Measurements from ENCODE around the gene CKAP2L. TPM values are rescaled to one million over a fixed set of nuclear protein-coding genes. Genes with fewer than 3 reads are reported as not detected.

The CKAP2L gene
- total and polyA plus RNA-seq, 2 experiments from 2014 or later: 16.2 to 30.2 TPM

- Histone ChIP-seq H3K9me2 (ENCODE audit: insufficient read depth) (no peaks in the 10 kb centered on the region), H3K27ac (ENCODE audit: low read depth) (no peak overlapping the region), H3K79me2 (replicated peaks; ENCODE audit: insufficient read depth) (no peaks in the 10 kb centered on the region), H3F3A (replicated peaks; ENCODE audit: low read depth) (no peaks in the 10 kb centered on the region), H3K4me1 (ENCODE audit: insufficient read depth) (no peaks in the 10 kb centered on the region), H3K4me2 (no peak overlapping the region), H2AFZ (no peak overlapping the region), H4K20me1 (replicated peaks; ENCODE audit: insufficient read depth) (no peaks in the 10 kb centered on the region), H3K4me3 (no peak overlapping the region), H3K27me3 (ENCODE audit: insufficient read depth) (no peaks in the 10 kb centered on the region), H3K36me3 (ENCODE audit: insufficient read depth) (no peaks in the 10 kb centered on the region)
- Mint-ChIP-seq H3K27me3 (ENCODE audit: insufficient read depth, low read depth, poor library complexity) (peaks cover 2% of the 10 kb centered on the region), H3K9me3 (no peaks in the 10 kb centered on the region), H3K4me3 (no peak overlapping the region), H3K27ac (no peak overlapping the region), H3K36me3 (ENCODE audit: low read depth) (no peaks in the 10 kb centered on the region), H3K4me1 (no peaks in the 10 kb centered on the region)
- no peak for TF ChIP-seq EZH2 (IDR thresholded peaks at IDR 0.05; ENCODE audit: low read depth, unreplicated experiment)
- TF ChIP-seq, protein P1, sequence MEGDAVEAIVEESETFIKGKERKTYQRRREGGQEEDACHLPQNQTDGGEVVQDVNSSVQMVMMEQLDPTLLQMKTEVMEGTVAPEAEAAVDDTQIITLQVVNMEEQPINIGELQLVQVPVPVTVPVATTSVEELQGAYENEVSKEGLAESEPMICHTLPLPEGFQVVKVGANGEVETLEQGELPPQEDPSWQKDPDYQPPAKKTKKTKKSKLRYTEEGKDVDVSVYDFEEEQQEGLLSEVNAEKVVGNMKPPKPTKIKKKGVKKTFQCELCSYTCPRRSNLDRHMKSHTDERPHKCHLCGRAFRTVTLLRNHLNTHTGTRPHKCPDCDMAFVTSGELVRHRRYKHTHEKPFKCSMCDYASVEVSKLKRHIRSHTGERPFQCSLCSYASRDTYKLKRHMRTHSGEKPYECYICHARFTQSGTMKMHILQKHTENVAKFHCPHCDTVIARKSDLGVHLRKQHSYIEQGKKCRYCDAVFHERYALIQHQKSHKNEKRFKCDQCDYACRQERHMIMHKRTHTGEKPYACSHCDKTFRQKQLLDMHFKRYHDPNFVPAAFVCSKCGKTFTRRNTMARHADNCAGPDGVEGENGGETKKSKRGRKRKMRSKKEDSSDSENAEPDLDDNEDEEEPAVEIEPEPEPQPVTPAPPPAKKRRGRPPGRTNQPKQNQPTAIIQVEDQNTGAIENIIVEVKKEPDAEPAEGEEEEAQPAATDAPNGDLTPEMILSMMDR (conservative IDR thresholded peaks at IDR 0.05; ENCODE audit: low read depth in 2 of 2): no peak
- no peak for TF ChIP-seq POLR2AphosphoS5 (IDR thresholded peaks at IDR 0.05; ENCODE audit: low read depth)
- no peak for TF ChIP-seq CREB1 (CRISPR knock-in tag; IDR thresholded peaks at IDR 0.05; ENCODE audit: low read depth)
- no peak for TF ChIP-seq ZNF114 (CRISPR knock-in tag; IDR thresholded peaks at IDR 0.05)
- TF ChIP-seq NANOG (IDR thresholded peaks at IDR 0.05; ENCODE audit: borderline replicate concordance): no peak
- no peak for TF ChIP-seq ZNF462 (CRISPR knock-in tag; IDR thresholded peaks at IDR 0.05)
- no peak for TF ChIP-seq STAT1 (IDR thresholded peaks at IDR 0.05; ENCODE audit: unreplicated experiment)
- TF ChIP-seq, protein P2, sequence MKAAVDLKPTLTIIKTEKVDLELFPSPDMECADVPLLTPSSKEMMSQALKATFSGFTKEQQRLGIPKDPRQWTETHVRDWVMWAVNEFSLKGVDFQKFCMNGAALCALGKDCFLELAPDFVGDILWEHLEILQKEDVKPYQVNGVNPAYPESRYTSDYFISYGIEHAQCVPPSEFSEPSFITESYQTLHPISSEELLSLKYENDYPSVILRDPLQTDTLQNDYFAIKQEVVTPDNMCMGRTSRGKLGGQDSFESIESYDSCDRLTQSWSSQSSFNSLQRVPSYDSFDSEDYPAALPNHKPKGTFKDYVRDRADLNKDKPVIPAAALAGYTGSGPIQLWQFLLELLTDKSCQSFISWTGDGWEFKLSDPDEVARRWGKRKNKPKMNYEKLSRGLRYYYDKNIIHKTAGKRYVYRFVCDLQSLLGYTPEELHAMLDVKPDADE (IDR thresholded peaks at IDR 0.05): no peak
- TF ChIP-seq ZNF331 (CRISPR knock-in tag; IDR thresholded peaks at IDR 0.05; ENCODE audit: low read depth): no peak
- no peak for TF ChIP-seq JUNB (IDR thresholded peaks at IDR 0.05; ENCODE audit: unreplicated experiment)
- no peak for TF ChIP-seq EZH2phosphoT487 (IDR thresholded peaks at IDR 0.05; ENCODE audit: unreplicated experiment)
- TF ChIP-seq, protein P3, sequence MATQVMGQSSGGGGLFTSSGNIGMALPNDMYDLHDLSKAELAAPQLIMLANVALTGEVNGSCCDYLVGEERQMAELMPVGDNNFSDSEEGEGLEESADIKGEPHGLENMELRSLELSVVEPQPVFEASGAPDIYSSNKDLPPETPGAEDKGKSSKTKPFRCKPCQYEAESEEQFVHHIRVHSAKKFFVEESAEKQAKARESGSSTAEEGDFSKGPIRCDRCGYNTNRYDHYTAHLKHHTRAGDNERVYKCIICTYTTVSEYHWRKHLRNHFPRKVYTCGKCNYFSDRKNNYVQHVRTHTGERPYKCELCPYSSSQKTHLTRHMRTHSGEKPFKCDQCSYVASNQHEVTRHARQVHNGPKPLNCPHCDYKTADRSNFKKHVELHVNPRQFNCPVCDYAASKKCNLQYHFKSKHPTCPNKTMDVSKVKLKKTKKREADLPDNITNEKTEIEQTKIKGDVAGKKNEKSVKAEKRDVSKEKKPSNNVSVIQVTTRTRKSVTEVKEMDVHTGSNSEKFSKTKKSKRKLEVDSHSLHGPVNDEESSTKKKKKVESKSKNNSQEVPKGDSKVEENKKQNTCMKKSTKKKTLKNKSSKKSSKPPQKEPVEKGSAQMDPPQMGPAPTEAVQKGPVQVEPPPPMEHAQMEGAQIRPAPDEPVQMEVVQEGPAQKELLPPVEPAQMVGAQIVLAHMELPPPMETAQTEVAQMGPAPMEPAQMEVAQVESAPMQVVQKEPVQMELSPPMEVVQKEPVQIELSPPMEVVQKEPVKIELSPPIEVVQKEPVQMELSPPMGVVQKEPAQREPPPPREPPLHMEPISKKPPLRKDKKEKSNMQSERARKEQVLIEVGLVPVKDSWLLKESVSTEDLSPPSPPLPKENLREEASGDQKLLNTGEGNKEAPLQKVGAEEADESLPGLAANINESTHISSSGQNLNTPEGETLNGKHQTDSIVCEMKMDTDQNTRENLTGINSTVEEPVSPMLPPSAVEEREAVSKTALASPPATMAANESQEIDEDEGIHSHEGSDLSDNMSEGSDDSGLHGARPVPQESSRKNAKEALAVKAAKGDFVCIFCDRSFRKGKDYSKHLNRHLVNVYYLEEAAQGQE (IDR thresholded peaks at IDR 0.05; ENCODE audit: unreplicated experiment): no peak
- DNase-seq (ENCODE audit: low spot score) (no peak), ATAC-seq (no peak)
These were observed 58.2 kb downstream of the CKAP2L start for GRCh38 chr2:112706170-112706664.

Measured in GM23338 (cell line).